ENCODE data around the gene THBS1.

Gene THBS1

DNA sequence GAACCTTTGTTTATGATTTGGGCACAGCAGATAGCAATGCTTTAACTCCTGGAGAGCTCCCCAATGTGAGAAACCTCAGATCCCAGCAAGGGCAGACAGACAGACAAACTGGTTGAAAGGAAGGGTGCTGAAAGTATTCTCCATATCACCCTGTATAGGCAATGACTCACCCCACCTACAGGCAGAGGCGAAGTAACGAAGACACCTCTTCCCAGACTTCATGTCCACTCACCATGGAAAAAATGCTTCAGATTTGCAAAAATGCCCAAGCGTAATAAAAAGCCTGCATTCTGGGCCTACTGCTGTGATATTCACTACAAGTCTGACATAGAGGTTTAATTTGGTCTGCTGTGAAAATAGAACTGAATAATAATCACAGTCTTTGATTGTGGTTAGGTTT, 50.5 kb downstream of the THBS1 start:
- no peak for DNase-seq (ENCODE audit: low read depth in 2 of 2)

DNA sequence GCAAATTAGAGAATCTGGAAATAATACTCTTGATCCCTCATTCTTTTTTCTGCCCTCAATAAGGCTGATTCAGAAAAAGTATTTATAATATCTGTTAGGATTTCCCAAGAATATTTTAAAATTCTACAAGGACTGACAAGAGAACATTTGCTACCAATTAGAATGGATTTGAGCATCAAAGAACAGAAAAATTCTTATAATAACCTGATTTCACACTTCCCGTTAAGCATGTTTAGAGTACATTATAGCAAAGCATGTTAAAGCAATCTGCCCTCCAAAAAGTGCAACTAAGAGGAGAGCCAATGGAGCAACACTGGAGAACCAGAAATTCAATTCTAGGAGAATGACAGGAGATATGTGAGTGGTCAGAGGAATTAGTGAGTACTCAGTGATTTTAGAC, 57.2 kb downstream of the THBS1 start:
- no peak for DNase-seq (ENCODE audit: low read depth in 2 of 2)

DNA sequence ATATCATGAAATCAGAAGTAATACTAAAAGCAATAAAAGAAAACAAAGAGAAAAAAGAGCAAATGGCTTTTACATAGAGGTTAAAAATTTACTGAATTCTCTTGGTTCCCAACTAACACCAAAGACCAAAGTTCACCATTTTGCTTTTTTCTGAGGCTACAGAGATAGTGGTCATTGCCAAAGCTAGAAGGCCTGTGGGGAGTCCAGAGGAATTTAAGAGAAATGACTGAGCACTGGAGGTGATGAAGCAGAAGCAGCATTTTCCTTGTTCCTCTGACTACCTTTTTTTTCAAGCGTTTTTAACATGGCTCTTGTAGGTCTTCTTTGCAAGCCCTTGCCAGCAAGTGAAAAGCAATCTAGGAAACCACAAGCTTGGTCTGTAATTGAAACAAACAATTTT, 58.2 kb downstream of the THBS1 start:
- no peak for DNase-seq (ENCODE audit: low read depth in 2 of 2)

DNA sequence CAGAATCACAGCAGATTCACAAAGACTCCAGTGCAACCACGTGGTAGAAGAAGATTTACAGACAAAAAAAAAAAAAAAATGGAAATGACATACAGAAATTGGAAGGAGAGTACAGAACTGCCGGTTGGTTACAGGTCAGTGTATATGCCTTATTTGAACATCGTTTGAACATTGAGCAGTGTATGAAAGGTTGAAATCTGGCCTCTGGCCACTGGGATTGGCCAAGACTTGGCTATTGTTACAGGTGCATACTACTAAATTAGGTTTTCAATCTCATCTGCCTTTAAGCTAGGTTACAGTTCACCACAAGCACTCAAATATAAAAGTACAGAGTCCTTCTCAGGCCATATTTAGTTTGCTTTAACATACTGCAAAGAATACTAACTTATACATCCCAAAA, 59.8 kb downstream of the THBS1 start:
- no peak for DNase-seq (ENCODE audit: low read depth in 2 of 2)

DNA sequence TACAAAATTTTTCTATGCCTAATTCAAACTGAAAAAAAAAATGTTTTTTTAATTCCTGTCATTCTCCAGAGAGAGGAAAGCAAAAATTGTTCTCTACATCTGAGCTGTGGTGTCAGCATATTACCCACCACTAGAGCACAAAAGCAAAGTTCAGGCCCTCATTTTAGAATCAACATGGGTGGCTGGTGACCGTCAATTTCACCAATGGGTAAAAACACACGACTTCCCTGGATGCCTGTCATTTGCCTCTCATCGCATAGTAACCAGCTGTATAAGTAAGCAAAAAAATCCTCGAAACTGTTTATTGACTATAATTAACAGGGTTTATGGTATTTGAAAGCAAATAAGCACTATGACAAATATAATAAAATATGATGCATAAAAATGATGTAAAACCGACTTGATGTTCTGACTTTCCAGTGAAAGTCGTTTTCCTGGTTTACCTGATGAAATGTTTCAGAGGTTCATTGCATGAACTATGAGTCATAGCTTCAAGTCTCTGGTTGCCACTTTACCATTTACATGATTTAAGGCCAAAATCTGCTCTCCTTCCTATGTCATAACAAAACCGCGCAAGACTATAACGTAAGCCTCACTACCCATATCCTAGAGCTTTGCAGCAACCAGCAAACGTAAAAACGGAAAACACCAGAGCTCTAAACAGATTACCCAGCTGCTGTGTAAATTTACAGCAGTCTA, 60.5 kb downstream of the THBS1 start:
- DNase-seq (ENCODE audit: low read depth in 2 of 2), result no peak

DNA sequence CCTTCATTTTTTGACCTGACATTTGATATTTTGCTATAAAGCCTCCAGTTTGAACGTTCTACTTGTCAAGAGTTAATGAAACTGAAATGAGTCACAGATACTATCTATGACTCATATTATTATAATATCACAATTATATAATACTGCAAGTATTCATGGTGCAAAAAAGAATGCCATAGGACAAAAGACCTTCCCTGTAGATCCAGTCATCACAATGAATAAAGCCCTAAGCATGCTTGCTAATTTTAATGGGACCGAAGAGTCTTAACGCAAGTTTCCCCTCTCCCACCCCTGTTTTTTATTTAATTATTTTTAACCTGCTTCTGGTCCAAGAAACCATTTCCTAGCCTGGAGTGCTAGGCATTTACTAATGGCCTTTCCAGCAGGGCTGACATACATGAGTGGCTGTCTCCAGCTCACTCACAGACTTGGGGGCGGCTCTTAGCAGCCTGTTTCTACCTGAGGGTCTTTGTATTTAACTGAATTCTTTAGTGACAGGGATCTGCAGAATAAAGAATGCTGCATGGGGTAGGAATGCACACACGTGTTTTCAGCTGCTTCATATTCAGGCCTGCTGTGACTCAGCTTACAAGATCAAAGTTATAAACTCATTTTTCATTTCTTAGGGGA, 61.2 kb downstream of the THBS1 start:
- DNase-seq (ENCODE audit: low read depth in 2 of 2), result no peak

DNA sequence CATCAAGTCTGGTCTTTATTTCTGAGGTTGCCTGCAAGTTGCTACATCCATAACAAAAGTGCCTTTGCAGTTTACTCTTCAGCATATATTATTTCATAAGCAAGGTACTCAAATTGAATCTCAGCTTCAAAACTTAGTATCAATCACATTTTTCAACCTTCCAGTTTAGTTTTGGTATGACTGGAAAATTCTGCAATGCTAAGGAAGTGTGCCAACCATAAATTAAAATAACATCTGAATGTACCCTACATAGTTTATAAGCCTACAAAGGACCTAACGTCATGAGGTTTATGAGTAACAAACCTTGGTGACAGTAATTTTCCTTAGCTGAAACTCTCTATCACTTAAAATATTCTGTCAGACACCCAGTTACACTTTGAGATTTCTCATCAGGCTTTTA, 62.8 kb downstream of the THBS1 start:
- DNase-seq (ENCODE audit: low read depth in 2 of 2), result no peak

DNA sequence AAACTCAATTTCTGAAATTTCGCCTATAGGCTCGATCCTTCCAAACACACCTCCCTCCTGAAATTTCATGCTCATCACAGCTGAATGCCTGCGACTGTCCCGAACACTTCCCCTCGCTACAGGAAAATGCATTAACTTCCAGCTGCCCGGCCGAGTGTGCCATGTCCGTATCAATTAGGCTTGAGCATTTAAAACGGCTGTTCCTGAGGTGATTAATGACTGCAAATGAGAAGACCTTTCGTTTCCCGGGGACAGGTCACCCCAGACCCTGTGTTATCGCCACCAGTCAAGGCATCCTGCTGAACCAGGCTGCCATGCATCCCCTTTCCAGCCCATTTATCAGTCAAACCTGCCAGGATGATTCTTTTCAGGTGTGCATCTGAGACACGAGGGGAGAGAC, 63.3 kb downstream of the THBS1 start:
- no peak for DNase-seq (ENCODE audit: low read depth in 2 of 2)

DNA sequence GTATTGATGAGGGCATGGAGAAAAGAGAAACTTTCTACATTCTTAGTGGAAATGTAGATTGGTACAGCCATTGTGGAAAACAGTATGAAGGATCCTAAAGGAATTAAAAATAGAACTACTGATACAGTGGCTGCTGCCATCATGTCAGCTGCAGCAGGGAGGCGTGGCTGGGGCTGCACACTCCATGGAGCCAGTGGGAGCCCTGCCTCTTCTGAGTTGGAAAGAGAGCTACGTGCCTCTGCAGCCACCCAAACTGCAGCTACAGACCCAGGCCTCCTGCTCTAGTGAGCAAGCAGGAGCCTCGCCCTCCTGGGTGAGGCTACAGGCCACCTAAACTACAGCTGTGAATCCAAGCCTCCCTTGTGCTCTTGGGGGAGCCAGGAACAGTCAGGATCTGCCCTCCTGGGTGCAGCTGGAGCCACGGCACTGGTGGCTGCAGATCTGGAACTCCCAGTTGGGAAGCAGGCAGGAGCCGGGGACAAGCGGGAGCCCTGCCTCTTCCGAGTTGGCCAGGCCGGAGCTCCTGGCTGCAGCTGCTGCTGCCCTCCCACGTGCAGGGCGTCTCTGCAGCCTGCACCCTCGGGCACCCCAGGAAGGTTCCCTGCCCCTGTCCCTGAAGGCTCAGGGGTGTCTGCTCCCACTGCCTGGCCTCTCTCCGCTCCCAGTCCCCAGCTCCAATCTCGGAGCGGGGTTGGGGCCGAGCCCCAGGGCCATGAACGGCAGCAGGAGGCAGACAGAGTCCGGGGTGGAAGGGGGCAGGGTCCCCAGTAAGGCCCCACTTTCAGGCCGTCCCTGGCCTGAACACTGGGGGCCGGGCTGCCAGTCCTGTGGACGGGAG, 64.5 kb downstream of the THBS1 start:
- DNase-seq (ENCODE audit: low read depth in 2 of 2), result no peak

DNA sequence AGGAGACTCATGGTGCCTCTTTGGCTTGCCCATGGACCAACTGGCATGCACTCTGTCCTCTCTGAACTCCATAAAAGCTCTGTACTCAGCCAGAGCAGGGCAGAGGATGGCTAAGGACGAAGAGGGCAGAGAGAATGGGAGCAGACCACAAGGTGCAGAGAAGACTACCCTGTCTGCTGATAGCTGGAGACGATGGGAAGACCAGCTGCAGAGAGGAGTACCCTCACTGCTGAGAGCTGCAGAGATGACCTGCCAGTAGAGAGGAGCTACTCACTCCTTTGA, 65.0 kb downstream of the THBS1 start:
- DNase-seq (ENCODE audit: low read depth in 2 of 2), result no peak

DNA sequence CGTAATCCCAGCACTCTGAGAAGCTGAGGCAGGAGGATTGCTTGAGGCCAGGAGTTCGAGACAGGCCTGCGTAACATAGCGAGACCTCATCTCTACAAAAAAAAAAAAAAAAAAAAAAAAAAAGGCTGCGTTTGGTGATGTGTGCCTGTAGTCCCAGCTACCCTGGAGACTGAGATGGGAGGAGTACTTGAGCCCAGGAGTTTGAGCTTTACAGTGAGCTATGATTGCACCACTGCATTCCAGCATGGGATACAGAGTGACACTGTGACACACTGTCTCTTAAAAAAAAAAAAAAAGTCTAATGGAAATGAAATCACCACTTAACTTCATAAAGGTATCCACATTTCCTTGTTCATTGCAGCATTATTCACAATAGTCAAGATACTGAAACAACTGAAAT, 65.5 kb downstream of the THBS1 start:
- DNase-seq (ENCODE audit: low read depth in 2 of 2), result no peak
